H9 (cell line): ENCODE measurements around the gene CARHSP1. TPM values are rescaled to one million over a fixed set of nuclear protein-coding genes. Genes with fewer than 3 reads are reported as not detected.

ENCODE experiments used
- DNase-seq: peaks from one replicate; pipeline ENCODE4 v3.0.0-alpha.2; 2017
- H2AFZ ChIP-seq: one replicate; pipeline ENCODE4 v1.6.1; 2013; ENCODE audit warnings: mild to moderate bottlenecking, low read length, control low read depth, moderate library complexity
- H2AK5ac ChIP-seq: 2 replicates; pipeline ENCODE4 v1.6.1; 2013; ENCODE audit warnings: low read length, control low read depth, mixed read lengths; ENCODE audit not compliant: insufficient read length
- H2BK120ac ChIP-seq: one replicate; pipeline ENCODE4 v1.6.1; 2013; ENCODE audit warnings: low read depth, mild to moderate bottlenecking, low read length, control low read depth, inconsistent platforms; ENCODE audit not compliant: poor library complexity, severe bottlenecking
- H2BK12ac ChIP-seq: 2 replicates; pipeline ENCODE4 v1.6.1; 2013; ENCODE audit warnings: low read length, control low read depth, mixed read lengths, low read depth; ENCODE audit not compliant: insufficient read length
- H2BK15ac ChIP-seq: 2 replicates; pipeline ENCODE4 v1.6.1; 2013; ENCODE audit warnings: low read depth, low read length, control low read depth
- H2BK20ac ChIP-seq: one replicate; pipeline ENCODE4 v1.6.1; 2013; ENCODE audit warnings: low read depth, mild to moderate bottlenecking, low read length, control low read depth, inconsistent platforms; ENCODE audit not compliant: poor library complexity, severe bottlenecking
- H2BK5ac ChIP-seq: 2 replicates; pipeline ENCODE4 v1.6.1; 2013; ENCODE audit warnings: low read length, control low read depth, mixed read lengths; ENCODE audit not compliant: insufficient read length
- H3K14ac ChIP-seq: 2 replicates; pipeline ENCODE4 v1.6.1; 2013; ENCODE audit warnings: low read length, control low read depth; ENCODE audit not compliant: insufficient read depth
- H3K18ac ChIP-seq: 2 replicates; pipeline ENCODE4 v1.6.1; 2013; ENCODE audit warnings: low read depth, mild to moderate bottlenecking, mixed read lengths, low read length, control low read depth; ENCODE audit not compliant: insufficient read length
- H3K23ac ChIP-seq: 2 replicates; pipeline ENCODE4 v1.6.1; 2013; ENCODE audit warnings: low read length, control low read depth, mixed read lengths, low read depth; ENCODE audit not compliant: insufficient read length
- H3K23me2 ChIP-seq: 2 replicates; pipeline ENCODE4 v1.6.1; 2013; ENCODE audit warnings: low read depth, mild to moderate bottlenecking, mixed read lengths, low read length, control low read depth; ENCODE audit not compliant: insufficient read length, poor library complexity, severe bottlenecking
- H3K27ac ChIP-seq: 2 replicates; pipeline ENCODE4 v1.5.1; 2013; ENCODE audit warnings: low read length, control low read depth, mixed read lengths, low read depth; ENCODE audit not compliant: insufficient read length
- H3K27me3 ChIP-seq: 2 replicates; pipeline ENCODE4 v1.6.1; 2013; ENCODE audit warnings: low read length, control low read depth, inconsistent platforms; ENCODE audit not compliant: insufficient read depth
- H3K4ac ChIP-seq: 2 replicates; pipeline ENCODE4 v1.6.1; 2013; ENCODE audit warnings: low read depth, mild to moderate bottlenecking, control low read depth, inconsistent platforms, low read length, moderate library complexity
- H3K4me1 ChIP-seq: 2 replicates; pipeline ENCODE4 v1.6.1; 2013; ENCODE audit warnings: low read length, control low read depth, inconsistent platforms; ENCODE audit not compliant: insufficient read depth
- H3K4me2 ChIP-seq: 2 replicates; pipeline ENCODE4 v1.6.1; 2013; ENCODE audit warnings: low read length, control low read depth, mixed read lengths; ENCODE audit not compliant: insufficient read length, insufficient read depth
- H3K56ac ChIP-seq: 2 replicates; pipeline ENCODE4 v1.6.1; 2013; ENCODE audit warnings: low read depth, mild to moderate bottlenecking, mixed read lengths, low read length, control low read depth; ENCODE audit not compliant: insufficient read length
- H3K79me1 ChIP-seq: 2 replicates; pipeline ENCODE4 v1.6.1; 2013; ENCODE audit warnings: low read depth, mild to moderate bottlenecking, moderate library complexity, low read length, control low read depth, inconsistent platforms; ENCODE audit not compliant: insufficient read depth, poor library complexity, severe bottlenecking
- H3K79me2 ChIP-seq: 2 replicates; pipeline ENCODE4 v1.6.1; 2013; ENCODE audit warnings: low read length, control low read depth, inconsistent platforms; ENCODE audit not compliant: insufficient read depth
- H3K9ac ChIP-seq: 2 replicates; pipeline ENCODE4 v1.6.1; 2013; ENCODE audit warnings: low read length, control low read depth, mixed read lengths; ENCODE audit not compliant: insufficient read length; ENCODE audit errors: extremely low read depth
- H3K9me3 ChIP-seq: one replicate; pipeline ENCODE4 v1.6.1; 2013; ENCODE audit warnings: low read depth, low read length, inconsistent platforms; ENCODE audit not compliant: control insufficient read depth
- H3T11ph ChIP-seq: one replicate; pipeline ENCODE4 v1.6.1; 2013; ENCODE audit warnings: mild to moderate bottlenecking, low read length, control low read depth, inconsistent platforms
- H4K20me1 ChIP-seq: one replicate; pipeline ENCODE4 v1.6.1; 2013; ENCODE audit not compliant: control insufficient read depth, insufficient read length, insufficient read depth
- H4K5ac ChIP-seq: 2 replicates; pipeline ENCODE4 v1.6.1; 2013; ENCODE audit warnings: low read depth, mild to moderate bottlenecking, mixed read lengths, low read length, control low read depth; ENCODE audit not compliant: insufficient read length
- H4K8ac ChIP-seq: replicated peaks from 2 replicates; pipeline ENCODE4 v1.6.1; 2013; ENCODE audit warnings: low read length, control low read depth, mixed read lengths, low read depth; ENCODE audit not compliant: insufficient read length
- H4K91ac ChIP-seq: 2 replicates; pipeline ENCODE4 v1.6.1; 2013; ENCODE audit warnings: low read depth, mild to moderate bottlenecking, moderate library complexity, mixed read lengths, low read length, control low read depth; ENCODE audit not compliant: insufficient read length
- H3K27ac Mint-ChIP-seq, 3 experiments: 2 replicates in 2 of 3; 3 replicates in 1 of 3; pipeline ENCODE4 v1.8.0; 2020 to 2021; ENCODE audit warnings: mixed read lengths in 3 of 3, mild to moderate bottlenecking in 1 of 3, moderate library complexity in 1 of 3
- H3K27me3 Mint-ChIP-seq: 2 replicates; pipeline ENCODE4 v1.8.0; 2021; ENCODE audit warnings: low read depth, mild to moderate bottlenecking, moderate library complexity, mixed read lengths
- H3K36me3 Mint-ChIP-seq, 3 experiments: 2 replicates in 2 of 3; 3 replicates in 1 of 3; pipeline ENCODE4 v1.8.0; 2020 to 2021; ENCODE audit warnings: low read depth in 3 of 3, mixed read lengths in 3 of 3; ENCODE audit not compliant: insufficient read depth in 1 of 3
- H3K4me1 Mint-ChIP-seq, 2 experiments: 2 replicates each; pipeline ENCODE4 v1.8.0; 2020; ENCODE audit warnings: mixed read lengths in 2 of 2
- H3K4me3 Mint-ChIP-seq, 2 experiments: 2 replicates in 1 of 2; 3 replicates in 1 of 2; pipeline ENCODE4 v1.8.0; 2020 to 2021; ENCODE audit warnings: mild to moderate bottlenecking in 2 of 2, mixed read lengths in 2 of 2, moderate library complexity in 1 of 2
- H3K9me3 Mint-ChIP-seq, 2 experiments: 2 replicates in 1 of 2; 3 replicates in 1 of 2; pipeline ENCODE4 v1.8.0; 2020; ENCODE audit warnings: mild to moderate bottlenecking in 2 of 2, mixed read lengths in 2 of 2, moderate library complexity in 1 of 2
- CTCF ChIP-seq: fragments of 200-600 bp; sonication (generic); conservative IDR thresholded peaks from 3 replicates; pipeline ENCODE4 v1.8.0; 2021; ENCODE audit warnings: antibody characterized with exemption, mild to moderate bottlenecking
- WGBS: extraction: QIAGEN DNeasy Blood & Tissue Kit; methylation state at CpG from one replicate; pipeline ENCODE4 v1.1.7; 2013; ENCODE audit warnings: missing lambda C conversion rate, low lambda C conversion rate, mixed read lengths; ENCODE audit not compliant: insufficient read length; ENCODE audit errors: extremely low coverage; 5-methylcytosine and 5-hydroxymethylcytosine counted together
- total RNA-seq: library from RNA; stranded (reverse); gene quantifications from 2 replicates; pipeline ENCODE4 v1.2.1, GENCODE V29; 2021

Gene CARHSP1
- total RNA-seq, 1 experiment from 2014 or later = 194 TPM

GRCh38 chr16:8866118-8866883 is 2.5 kb downstream of the CARHSP1 start:
- peaks cover 5% of the 10 kb centered on the region for H4K20me1 ChIP-seq
- Mint-ChIP-seq H3K9me3 (no peaks in the 10 kb centered on the region; a peak in 2 of 5 replicates), H3K4me1 (peaks cover 55 to 61% of the 10 kb centered on the region in 2 experiments), H3K36me3 (peaks cover 10 to 17% (median 12%) of the 10 kb centered on the region in 3 experiments), H3K27me3 (peaks cover 2% of the 10 kb centered on the region; the same call in 1 of the 2 replicates), H3K27ac (peak overlapping the region; percentile 94 to 96 (median 95)), H3K4me3 (peak overlapping the region; percentile 90)
- H3K23ac ChIP-seq = no peak overlapping the region
- no peaks in the 10 kb centered on the region for H3K9me3 ChIP-seq
- no peak overlapping the region for H2BK12ac ChIP-seq
- H2AFZ ChIP-seq = no peak overlapping the region
- H3K4ac ChIP-seq = no peak overlapping the region
- no peak overlapping the region for H4K5ac ChIP-seq
- no peak overlapping the region for H3T11ph ChIP-seq
- no peaks in the 10 kb centered on the region for H3K27me3 ChIP-seq
- peak; percentile 95 for DNase-seq
- H2BK15ac ChIP-seq = no peak overlapping the region
- H2BK20ac ChIP-seq = no peak overlapping the region
- no peak overlapping the region for H3K27ac ChIP-seq
- no peak overlapping the region for H2BK5ac ChIP-seq
- peak overlapping the region; percentile 11 for H3K9ac ChIP-seq
- peaks cover 51% of the 10 kb centered on the region; the same call in 1 of the 2 replicates for H3K79me2 ChIP-seq
- H2AK5ac ChIP-seq = no peak overlapping the region
- H4K91ac ChIP-seq = no peak overlapping the region
- peak overlapping the region; percentile 99 for H3K4me2 ChIP-seq
- H2BK120ac ChIP-seq = no peak overlapping the region
- no peak overlapping the region for H3K18ac ChIP-seq
- peaks cover 15% of the 10 kb centered on the region for H3K23me2 ChIP-seq
- no peak overlapping the region for H3K56ac ChIP-seq
- H3K79me1 ChIP-seq = peaks cover 3% of the 10 kb centered on the region
- peaks cover 20% of the 10 kb centered on the region; the same call in 1 of the 2 replicates for H3K4me1 ChIP-seq
- TF ChIP-seq CTCF = no peak
- no peak overlapping the region for H4K8ac ChIP-seq
- H3K14ac ChIP-seq = no peak overlapping the region
- WGBS = no CpG with 5 or more reads among the region's 30 CpGs
